ENCODE data around the gene ASMT.
A peak's percentile ranks its signal among the peaks of the same experiment; 100 is the strongest.
"Not testable (repeated sequence)": the region's sequence is repeated elsewhere in the genome, so short reads cannot be mapped to it uniquely, and the experiment has no call there.

Gene ASMT

DNA sequence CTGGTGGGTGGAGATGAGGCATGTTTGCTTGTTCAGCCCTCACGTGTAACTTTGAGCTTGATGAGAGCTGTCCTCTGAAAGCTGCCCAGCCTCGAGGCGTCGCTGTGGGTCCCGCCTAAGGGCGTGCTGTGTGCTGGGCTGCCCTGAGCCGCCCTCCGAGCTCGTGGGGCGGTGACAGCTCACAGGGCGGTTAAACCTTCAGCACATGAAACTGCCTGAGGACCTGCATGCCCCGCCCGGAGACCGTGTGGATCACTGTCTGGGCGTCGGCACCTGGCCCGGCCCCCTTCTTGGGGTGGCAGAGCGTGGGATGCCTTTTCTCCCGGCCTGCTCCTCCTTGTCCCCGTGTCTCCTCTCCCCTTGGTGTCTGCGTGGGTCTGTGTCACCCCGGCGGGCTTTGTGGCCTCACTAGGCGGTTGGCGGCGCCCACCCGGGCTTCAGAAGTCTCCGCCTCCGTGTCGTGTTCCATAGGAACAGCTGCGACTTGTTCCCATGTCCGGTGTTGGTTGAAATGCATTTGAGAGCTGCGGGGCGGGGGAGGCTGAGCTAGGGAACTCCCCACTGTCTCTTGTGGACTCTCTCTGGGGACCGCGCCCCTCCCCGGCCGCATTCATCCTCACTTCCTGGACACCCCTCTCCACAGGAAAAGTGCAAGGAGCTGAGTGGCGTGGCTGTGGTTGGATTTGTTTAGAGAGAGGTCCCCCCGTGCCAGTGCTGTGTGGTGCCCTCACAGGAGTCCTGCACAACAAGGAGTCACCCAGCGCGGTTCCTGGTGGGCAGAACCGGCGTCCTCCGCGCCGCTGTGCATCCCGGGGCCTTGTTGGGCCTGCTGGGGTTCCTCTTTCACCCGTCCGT lies 16.6 kb upstream of the ASMT start:
- DNase-seq = no peak

DNA sequence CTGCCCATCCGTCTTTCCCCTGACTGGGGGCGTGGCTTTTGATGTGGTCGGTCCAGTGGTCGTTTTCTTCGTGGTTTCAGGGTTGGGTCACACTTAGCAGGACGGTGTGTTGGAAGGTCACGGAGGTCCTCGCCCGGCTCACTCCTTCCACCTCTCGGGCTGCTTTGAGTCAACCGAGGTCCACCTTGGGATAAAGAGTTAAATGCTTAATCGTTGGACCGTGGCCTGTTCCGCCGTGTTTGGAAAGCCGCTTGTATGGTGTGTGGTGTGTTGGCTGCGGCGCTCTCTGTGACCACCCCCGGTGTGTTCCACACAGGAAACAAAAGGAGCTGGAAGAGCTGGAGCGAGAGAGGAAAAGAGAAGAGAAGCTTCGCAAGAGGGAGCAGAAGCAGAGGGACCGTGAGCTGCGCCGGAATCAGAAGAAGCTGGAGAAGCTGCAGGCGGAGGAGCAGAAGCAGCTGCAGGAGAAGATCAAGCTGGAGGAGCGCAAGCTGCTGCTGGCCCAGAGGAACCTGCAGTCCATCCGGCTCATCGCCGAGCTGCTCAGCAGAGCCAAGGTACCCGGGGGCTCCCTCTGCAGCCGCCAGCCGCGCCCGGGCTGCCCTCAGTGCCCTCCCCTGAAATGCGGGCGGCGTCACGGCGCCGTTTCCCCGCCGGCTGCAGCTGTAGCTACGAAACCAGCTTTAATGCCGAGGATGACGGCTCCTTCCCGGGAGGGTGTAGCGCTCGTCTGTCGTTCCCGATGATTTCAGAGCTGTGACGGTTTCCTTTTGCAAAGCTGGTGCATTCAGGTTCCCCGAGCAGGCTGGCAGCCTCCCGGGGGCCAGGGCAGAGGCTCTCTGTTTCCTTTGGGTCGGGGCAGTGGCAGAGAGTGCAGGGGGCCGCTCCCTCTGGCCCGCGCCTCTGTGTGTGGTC lies 15.7 kb upstream of the ASMT start:
- no peak for DNase-seq

GRCh38 chrX:1599791-1600405 lies 15.0 kb upstream of the ASMT start:
- DNase-seq = no peak

GRCh38 chrX:1600406-1601050 lies 14.3 kb upstream of the ASMT start:
- DNase-seq = no peak

- DNase-seq = no peak
Measured at GRCh38 chrX:1601051-1601767, 13.7 kb upstream of the ASMT start.

- no peak for DNase-seq
Measured at GRCh38 chrX:1601768-1602085, 13.1 kb upstream of the ASMT start.

- DNase-seq = no peak
Measured at GRCh38 chrX:1602299-1602698, 12.6 kb upstream of the ASMT start.

DNA sequence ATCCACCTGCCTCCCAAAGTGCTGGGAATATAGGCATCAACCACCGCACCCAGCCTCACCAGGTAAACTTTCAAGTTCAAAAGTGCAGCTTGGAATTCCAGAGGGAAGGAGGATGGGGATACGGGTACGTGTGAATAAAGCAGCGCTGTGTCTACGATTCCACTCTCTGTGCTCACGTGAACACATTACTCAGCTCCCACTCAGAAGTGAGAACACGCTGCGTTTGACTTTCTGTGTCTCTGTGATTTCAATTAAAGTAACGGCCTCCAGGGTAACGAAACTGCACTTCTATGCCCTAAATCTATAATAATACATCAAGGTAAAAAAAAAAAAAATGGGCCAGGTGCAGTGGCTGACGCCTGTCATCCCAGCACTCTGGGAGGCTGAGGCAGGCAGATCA lies 8.4 kb upstream of the ASMT start:
- DNase-seq = no peak

- DNase-seq = no peak
Measured at GRCh38 chrX:1609311-1609710, 5.5 kb upstream of the ASMT start.

- no peak for DNase-seq
Measured at GRCh38 chrX:1609762-1610161, 5.1 kb upstream of the ASMT start.

- no peak for DNase-seq
Measured at GRCh38 chrX:1610166-1610565, 4.7 kb upstream of the ASMT start.

DNA sequence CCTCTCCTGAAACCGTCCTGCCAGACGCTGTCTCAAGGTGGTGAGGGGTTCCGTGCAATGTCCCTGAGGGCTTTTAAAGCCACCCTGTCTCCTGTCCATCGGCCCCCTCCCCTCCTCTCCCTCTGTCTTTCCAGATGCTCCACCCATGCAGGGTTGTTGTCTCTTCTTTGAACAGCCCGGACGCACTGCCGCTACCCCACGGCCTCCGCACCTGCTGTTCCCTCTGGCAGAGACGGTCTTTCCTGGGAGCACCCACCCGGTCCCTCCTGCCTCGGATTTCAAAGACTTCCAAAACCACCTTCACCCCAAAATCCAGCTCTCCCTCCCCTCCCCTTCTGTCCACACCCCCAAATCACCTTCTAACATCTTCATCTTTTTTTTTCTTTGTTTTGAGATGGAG lies 4.1 kb upstream of the ASMT start:
- no peak for DNase-seq

GRCh38 chrX:1612641-1613286 lies 2.1 kb upstream of the ASMT start:
- DNase-seq = no peak

- no peak for DNase-seq
Measured at GRCh38 chrX:1618689-1619088, 3.8 kb downstream of the ASMT start.

DNA sequence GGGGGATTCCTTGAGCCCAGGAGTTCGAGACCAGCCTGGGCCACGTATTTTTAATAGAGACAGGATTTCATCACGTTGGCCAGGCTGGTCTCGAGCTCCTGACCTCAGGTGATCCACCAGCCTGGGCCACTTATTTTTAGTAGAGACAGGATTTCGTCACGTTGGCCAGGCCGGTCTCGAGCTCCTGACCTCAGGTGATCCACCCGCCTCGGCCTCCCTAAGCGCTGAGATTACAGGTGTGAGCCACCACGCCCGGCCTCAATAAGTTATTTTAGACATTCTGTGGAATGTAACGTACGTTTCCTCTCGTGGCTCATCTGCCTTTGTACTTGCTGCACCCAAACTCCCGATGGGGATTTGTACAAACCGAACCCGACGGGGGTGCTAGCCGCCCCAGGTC lies 8.8 kb downstream of the ASMT start:
- DNase-seq = no peak

- not testable (repeated sequence) for DNase-seq
Measured at GRCh38 chrX:1624158-1624860, 9.4 kb downstream of the ASMT start.

DNA sequence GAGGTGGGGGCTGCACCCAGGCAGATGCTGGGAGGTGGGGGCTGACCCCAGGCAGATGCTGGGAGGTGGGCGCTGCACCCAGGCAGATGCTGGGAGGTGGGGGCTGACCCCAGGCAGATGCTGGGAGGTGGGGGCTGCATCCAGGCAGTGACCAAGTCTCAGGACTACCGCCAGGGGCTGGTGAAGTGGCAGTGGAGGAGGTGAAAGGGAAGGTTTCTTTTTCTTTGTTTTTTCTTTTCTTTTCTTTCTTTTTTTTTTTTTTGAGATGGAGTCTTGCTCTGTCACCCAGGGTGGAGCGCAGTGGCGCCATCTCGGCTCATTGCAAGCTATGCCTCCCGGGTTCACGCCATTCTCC lies 10.0 kb downstream of the ASMT start:
- not testable (repeated sequence) for DNase-seq

- DNase-seq = no peak
Measured at GRCh38 chrX:1629244-1629643, 14.4 kb downstream of the ASMT start.

DNA sequence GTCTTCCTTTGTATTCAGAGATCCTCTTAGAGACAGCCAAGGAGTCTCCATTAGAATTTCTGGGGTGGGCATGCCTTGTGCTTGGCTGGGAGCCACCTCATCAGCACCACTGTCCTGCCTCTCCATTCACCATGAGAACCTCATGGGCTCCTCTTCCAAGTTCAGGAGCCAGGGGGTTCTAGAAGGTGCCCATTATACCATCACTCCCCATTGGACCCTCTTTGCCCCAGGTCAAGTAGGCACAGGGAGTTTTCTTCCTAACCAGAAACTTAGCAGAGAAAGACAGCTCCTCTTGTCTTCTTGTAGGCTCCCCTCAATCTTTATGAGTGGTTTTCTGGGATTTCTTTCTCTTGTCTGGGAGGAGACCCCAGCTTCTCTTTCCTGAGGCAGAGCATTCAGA lies 31.1 kb downstream of the ASMT start:
- no peak for DNase-seq

DNA sequence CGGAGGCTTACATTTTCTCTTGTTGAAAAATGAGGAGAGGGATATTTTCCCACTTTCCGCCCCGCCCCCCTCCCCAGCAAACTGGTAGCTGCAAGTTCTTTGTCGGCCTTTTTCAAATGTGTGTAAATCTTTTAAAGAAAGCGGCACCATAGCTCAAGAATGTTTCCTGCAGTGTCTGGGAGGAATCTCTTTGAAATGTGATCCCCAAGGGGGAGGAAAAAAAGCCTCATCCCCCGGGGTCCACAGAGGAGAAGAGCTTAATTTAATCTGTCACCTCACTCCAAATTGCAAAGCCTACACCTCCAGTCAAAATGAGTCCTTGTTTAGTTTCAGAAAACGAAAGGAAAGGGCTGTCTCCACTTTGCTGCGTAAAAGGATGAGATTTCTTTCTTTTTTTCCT lies 34.8 kb downstream of the ASMT start:
- DNase-seq = no peak

DNA sequence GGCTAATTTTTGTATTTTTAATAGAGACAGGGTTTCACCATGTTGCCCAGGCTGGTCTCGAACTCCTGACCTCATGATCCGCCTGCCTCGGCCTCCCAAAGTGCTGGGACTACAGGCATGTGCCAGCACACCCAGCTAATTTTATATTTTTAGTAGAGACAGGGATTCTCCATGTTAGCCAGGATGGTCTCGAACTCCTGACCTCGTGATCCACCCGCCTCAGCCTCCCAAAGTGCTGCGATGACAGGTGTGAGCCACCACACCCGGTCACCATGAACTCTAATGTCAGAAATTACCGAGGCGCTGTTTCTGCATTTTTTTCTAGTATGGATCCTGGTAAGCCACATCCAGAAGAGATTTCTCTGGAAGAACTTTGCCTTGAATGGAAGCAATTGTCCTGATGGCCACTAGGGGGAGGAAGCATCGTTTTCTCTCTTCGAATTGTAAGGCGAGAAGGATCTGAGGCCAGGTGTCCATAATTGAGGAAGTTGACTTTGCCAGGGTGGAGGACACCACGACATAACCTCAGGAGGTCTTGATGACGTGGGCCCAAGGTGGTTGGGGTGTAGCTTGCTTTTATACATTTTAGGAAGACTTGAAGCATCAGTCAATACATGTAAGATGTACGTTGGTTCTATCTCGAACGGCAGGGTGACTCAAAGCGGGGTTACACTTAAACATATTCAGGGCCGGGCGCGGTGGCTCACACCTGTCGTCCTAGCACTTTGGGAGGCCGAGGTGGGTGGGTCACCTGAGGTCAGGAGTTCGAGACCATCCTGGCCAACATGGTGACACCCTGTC lies 37.4 kb downstream of the ASMT start:
- DNase-seq = peak; percentile 10
